Renal cortex interstitium (tissue), 11 donors: ENCODE measurements around the gene SLIT1. TPM values are rescaled to one million over a fixed set of nuclear protein-coding genes. Genes with fewer than 3 reads are reported as not detected.

Experiments
- DNase-seq, 11 donors: peaks; one replicate each; pipeline ENCODE4 v3.0.0-alpha.2; 2013; ENCODE audit warnings: low read depth in 9 of 11, low spot score in 4 of 11; ENCODE audit errors: extremely low read depth in 1 of 11
- polyA plus RNA-seq, 3 donors: library from polyadenylated mRNA; unstranded; fragments of 120-200 nt; gene quantifications; one replicate each; pipeline ENCODE4 v1.2.1, GENCODE V29; 2013; ENCODE audit not compliant: insufficient read length in 3 of 3

Gene SLIT1
- polyA plus RNA-seq, 3 donors = 6.9 to 7.7 (median 7.6) TPM

- DNase-seq = no peak
These were observed 125.2 kb downstream of the SLIT1 start for GRCh38 chr10:97060441-97061084.

GRCh38 chr10:97059872-97060205, 125.9 kb downstream of the SLIT1 start:
- DNase-seq = no peak

DNA sequence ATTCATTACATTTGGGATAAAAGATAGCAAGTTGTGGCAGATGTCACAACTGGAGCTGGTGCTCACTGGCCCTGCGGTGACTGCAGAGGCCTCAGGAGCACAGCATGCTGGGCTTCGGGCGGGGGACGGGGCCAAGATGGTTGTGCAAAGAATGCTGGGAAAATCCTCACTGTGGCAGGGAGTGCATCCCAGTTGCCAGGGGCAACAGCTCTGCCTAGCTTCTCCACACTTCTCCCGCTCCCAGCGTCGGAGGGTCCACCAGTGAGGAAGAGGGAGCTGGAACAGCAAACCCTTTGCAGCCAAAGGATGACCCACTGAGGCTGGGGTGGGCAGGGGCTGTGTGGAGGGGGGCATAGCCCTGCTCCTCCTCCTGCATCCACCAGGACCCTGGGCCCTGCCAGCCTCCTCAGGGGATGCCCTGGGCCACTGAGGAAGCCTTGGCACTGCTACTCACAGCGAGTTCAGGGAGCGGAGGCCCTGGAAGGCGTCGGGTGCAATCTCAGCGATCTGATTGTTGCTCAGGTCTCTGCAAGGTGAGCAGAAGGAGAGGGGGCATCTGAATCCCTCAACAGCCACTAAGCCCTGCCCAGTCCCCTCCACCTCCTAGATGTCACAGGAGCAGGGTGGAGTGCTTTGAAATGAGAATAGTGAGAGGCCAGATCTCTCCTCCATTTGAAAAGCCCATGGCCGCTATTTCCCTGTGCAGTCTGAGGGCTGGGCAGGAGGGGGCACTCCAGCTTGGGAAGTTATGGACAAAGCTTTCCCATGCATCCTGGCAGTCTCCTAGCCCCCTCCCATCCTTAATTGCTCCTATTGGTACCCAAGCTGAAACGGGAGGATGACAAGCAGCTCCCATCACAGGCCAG, 126.5 kb downstream of the SLIT1 start:
- DNase-seq = no peak

- DNase-seq = no peak
These were observed 127.2 kb downstream of the SLIT1 start for GRCh38 chr10:97058521-97058920.

DNA sequence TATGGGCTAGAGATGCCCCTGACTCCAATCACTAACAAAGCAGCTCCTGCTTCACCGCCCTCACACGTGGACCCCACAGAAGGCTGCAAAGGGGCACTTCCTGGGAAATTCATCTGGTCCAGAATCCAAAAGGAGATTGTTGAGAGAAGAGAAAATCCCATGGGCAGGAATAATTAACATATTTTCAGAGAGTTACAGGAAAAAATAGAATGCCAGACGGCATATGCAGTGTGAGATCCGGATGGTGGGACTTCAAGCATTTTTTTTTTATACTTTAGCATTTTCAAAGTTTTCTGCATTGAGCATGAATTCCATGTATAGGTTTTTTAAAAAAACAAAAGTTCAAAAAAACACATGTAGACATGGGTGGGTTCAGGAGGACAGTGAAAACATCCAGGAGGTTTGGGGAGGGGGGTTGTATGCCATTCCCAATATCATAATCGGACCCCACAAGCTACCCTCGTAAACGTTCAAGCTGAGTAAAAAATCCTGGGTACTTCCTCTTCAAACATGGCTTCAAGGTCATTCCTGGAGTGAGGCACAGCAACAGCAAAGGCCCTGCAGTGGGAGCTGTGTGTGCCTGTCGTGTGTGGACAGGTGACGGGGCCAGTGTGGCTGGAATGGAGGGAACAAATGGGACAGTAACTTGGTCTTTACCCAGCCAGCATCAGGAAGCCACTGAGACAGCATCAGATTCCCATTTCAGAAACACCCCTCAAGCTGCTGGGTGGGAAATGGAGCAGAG, 128.1 kb downstream of the SLIT1 start:
- no peak for DNase-seq

GRCh38 chr10:97056003-97056630, 129.6 kb downstream of the SLIT1 start:
- no peak for DNase-seq

GRCh38 chr10:97053276-97053675, 132.5 kb downstream of the SLIT1 start:
- DNase-seq = no peak

DNA sequence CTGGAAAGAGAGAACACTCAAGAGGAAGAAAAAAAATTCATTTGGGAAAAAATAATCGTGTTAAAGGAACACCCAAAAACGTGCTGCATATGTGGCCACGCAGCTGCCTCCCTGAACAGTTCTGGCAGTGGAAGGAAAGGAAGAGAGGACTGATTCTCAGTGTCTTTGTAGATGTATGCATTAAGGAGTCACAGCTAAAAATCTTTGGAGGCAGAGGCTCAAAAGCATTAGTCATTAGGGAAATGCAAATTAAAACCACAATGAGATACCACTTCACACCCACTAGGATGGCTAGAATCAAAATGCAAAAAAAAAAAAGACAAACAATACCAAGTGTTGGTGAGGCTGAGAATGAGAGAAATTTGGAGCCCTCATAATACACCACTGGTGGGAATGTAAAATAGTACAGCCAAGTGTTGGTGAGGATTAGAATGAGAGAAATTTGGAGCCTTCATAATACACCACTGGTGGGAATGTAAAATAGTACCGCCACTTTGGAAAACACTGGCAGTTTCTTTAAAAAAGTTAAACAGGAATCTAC, 134.7 kb downstream of the SLIT1 start:
- no peak for DNase-seq

- DNase-seq = no peak
These were observed 135.5 kb downstream of the SLIT1 start for GRCh38 chr10:97050205-97050745.

- no peak for DNase-seq
These were observed 136.1 kb downstream of the SLIT1 start for GRCh38 chr10:97049670-97050069.

DNA sequence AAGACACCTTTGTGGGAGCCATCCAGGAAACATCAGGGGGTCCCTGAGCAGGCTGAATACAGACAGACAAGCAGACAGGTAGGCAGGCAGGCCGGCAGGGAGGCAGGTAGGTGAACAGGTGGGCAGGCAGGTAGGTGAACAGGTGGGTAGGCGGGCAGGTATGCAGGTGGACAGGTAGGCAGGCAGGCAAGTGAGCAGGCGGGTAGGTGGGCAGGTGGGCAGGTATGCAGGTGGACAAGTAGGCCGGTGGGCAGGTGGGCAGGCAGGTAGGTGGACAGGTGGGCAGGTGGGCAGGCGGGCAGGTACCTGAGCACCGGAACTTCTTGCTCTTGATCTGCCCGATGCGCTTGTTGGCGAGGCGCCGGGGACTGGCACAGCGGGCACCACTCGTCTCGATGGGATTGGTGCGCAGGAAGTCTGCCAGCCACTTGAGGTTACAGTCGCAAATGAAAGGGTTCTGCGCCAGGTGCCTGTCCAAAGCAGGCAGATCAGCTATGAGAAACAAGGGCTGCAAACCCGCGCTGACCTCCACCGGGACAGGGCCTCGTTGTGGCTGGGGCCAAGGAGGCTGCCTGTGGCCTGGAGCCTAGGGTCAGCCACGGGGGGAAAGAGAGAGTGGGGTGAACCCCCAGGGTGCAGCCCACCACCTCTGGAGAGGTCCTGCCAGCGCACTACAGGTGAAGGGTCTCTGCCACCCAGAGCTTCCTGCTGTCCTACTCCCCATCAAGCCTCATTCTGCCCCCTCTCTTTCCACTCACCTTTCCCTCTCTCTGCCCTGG, 136.9 kb downstream of the SLIT1 start:
- DNase-seq = no peak

- no peak for DNase-seq
These were observed 138.0 kb downstream of the SLIT1 start for GRCh38 chr10:97047788-97048187.

GRCh38 chr10:97047083-97047736, 138.5 kb downstream of the SLIT1 start:
- DNase-seq = no peak

DNA sequence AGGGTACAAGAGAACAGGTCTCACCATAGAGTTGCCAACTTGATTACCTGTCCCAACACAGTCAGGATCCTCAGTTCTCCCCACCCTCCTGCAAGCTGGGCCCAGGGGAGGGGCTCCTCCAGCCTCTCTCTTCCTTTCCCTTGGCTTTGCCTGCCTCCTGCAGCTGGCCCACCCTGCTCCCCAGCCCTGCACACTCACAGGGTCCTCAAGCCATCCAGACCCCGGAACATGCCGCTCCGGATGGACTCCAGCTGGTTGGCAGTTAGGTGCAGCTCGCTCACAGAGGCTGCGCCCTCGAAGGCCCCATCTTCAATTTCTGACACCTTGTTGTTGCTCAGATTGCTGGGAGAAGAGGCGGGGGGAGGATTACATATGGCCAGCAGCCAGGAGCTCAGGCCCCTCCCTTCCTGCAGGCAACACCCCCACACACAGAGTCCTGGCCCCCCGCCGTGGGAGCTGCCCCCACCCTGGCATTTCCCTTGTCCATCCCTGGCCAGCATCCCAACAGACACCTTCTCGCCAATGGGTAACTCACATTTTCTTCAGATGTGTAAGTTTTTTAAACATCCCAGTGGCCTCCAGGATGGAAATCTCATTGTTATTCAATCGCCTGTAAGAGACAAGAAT, 139.2 kb downstream of the SLIT1 start:
- DNase-seq = no peak

DNA sequence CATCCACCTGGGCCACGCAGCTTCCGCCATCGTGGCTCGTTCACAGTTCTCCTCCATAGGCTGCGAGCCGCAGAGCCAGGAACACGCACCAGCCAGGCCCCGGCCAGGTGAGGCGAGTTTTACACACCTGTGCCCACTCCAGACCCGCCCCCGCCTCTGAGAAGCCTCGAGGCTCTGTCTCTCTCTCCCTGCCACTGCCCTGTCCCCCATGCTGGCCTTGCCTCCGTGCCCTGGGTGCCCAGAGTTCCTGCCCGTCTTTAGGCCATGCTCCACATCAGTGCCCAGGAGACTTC, 142.2 kb downstream of the SLIT1 start:
- DNase-seq = no peak

DNA sequence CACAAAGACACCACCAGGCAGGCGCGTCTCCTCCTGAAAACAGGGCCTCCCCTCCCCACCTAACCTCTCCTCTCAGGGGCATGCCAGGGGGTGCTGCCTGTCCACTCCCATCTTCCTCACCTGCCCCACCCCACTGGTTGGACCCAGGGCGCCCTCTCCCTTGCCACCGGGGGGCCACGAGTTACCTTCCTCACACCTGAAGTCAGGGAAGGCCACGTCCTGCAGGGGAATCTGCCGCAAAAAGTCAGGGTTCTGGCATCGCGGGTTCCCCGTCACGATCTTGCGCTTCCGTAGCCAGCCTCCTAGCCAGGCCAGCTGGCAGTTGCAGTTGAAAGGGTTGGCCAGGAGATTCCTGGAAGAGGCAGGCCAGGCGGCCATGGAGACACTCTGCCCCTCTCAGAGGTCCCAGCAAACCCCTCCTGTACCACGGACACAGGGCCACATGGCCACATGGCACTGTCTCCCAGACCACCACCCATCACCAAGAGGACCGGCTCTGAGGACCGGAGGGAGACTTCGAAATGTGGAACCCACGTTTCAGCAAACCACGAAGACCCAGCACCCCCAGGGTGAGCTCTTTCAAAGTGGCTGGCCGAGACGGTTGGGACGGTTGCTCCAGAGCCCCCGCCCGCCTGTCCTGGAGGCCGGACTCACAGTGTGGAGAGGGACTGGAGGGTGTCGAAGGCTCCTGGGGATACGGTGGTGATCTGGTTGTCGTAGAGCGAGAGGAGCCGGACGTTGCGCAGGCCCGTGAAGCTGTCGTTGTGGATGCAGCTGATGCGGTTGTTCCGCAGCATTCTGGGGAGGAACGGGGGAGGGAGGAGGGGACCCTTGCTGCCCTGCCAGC, 142.8 kb downstream of the SLIT1 start:
- DNase-seq = no peak

DNA sequence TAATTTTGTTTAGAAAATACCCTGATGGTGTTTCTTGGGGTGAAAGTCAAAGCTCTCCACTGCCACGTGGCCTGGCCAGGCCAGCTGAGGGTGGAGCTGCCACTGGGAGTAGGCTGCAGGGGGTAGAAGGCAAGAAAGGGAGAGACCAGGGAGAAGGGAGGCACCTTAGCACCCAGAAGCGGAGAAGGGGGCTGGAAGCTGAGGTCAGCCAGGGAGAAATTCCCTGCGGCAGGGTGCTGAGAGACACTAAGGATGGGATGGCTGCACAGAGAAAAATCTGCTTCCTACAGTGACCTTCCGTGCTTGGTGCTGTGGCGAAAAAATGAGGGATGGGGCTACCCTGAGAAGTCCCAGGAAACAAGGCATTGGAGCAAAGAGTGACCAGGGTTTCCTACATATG, 143.7 kb downstream of the SLIT1 start:
- DNase-seq = no peak
